Activated T-cell treated with anti-CD3 and anti-CD28 coated beads for 4 hours (primary cell): ENCODE measurements around the gene EXOC7.
"Not testable (repeated sequence)": the region's sequence is repeated elsewhere in the genome, so short reads cannot be mapped to it uniquely, and the experiment has no call there.

ENCODE experiments used
- DNase-seq: peaks from one replicate; pipeline ENCODE4 v3.0.0-alpha.2; 2020

The EXOC7 gene

DNA sequence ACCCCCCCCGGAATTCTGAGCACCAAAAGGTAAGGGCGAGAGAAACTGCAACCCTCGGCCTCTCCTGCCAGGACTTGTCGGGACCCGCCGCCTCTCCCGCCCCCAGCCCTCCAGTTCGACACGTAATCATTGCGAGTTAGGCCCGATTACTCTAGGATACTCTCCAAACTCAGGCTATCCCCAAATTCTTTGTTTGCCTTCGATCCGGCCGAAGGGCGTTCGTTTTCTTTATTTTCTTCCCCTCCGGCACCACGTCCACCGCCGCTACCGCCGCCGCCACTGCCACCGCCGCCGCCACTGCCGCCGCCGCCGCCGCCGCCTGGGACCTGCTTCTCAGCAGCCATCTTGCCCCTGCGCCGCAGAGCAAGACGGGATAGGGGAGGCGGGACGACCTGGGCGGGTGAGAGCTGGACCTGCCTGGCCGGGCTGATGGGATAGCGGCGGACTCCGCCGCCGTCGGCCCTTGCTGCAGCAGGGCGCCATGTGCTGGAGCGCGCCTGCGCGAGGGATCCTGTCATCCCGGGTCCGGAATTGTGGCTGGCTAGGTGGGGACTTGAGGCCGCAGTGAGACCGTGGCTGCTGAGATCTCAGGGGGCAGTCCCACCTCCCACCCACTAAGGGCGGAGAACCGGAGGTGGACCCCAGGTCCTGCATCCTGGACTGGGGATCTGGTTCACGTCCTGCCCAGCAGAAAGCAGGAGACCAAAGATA, 31.3 kb downstream of the EXOC7 start, which contains the start of gene SRP68:
Gene SRP68, minus strand, starts transcription at position 370 of the 711 bp plus-strand sequence. Its CDS starts 26 bp downstream, at position 344.
- DNase-seq: peak; percentile 74

DNA sequence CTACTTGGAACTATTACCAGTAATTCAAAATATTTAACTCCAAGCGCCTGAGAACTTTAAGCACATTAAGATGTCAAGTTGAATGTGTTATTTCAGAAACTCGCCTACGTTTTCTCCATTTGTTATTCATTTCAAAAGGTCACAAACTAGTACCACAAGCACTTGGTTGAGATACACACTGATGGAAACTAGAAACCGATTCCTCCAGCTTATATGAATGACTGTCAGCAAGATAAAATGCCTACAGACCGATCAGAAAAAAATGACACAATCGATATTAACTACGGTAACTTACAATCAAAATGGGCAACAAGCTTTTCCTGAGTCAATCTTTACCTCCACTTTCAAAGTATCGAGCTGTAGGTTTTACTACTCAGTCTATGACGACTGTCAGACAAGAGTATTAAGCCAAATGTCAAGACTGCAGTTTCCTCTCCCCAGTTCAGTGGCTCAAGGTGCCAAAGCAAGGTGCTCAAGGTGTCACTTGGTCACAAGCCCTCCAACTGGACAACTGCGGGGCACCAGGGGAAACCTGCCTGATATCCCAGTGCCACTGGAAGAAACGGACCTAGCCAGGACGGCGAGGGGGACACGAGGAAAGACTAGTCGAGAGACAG, 31.9 kb downstream of the EXOC7 start:
- no peak for DNase-seq

DNA sequence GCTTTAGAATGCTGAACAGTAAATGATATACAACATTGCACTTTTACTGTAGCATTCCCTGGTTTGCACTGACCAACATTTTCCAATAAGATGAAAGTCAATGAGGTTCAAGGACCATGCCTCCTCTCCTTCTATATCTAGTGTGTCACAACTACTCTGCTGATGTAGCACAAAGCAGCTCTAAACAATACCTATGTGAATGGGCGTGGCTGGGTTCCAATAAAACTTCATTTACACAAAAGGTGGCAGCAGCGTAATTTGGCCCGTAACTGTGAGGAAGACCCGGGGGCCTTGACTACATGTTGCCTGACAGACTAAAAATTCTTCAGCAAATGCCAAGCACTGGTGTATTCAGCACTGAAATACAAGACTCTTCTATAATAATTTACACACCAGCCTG, 37.8 kb downstream of the EXOC7 start:
- no peak for DNase-seq

DNA sequence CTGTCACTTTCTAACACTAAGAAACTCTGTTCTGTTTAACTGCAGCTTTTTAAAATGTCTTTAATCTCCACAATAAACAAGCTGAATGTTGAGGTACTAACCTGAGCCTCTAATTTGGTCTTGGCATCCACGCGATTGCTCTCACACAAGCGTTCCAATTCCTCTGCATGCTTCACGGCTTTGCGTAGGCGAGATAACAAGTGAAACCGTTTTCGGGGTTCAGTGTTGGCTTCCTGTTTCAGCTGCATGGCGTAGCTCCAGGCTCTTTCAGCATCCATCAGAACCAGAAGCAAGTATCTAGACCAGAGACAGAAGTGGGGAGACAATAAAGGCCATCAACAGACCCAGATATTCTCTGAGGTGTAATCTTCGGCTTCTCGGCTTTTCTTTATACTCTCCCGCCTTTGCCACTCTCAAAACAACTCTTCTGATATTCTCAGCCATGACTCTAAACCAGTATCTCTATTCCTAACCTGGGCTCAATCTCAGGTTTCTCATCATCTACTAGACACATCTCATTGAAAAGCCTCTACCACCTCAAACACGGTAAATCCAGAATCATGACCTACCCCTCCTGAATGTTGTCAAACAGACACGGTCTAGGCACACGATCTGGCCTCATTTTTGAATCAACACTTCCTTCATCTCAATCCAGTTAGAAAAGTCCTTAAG, 39.6 kb downstream of the EXOC7 start:
- no peak for DNase-seq

DNA sequence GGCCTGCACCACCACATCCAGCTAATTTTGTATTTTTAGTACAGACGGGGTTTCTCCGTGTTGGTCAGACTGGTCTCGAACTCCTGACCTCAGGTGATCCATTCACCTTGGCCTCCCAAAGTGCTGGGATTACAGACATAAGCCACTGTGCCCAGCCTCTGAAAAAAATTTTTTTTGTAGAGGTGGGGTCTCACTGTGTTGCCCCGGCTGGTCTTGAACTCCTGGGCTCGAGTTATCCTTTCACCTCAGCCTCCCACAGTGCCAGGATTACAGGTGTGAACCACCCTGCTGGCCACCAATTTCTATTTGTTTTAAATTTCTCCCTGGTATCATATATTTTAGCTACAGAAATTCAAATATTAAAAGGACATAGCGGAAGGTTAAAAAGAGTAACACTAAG, 45.3 kb downstream of the EXOC7 start:
- DNase-seq: not testable (repeated sequence)

DNA sequence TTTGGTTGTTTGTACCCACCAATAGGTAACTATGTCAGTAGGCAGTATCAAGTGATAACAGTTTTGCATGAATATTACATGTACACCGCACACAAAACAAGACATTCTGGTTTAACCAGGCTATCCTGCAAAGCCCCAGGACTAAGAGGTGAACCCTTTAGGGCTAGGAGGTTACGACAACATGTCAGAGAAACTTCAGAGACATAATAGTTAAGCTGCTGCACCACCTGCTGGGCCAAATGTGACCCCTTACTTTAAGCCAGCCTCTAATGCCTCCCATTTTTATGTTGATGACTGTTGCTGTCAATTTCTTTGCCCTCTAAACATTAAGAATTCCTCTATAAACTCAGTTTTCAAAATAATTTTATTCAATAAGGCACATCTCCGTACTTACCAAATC, 46.7 kb downstream of the EXOC7 start:
- no peak for DNase-seq

DNA sequence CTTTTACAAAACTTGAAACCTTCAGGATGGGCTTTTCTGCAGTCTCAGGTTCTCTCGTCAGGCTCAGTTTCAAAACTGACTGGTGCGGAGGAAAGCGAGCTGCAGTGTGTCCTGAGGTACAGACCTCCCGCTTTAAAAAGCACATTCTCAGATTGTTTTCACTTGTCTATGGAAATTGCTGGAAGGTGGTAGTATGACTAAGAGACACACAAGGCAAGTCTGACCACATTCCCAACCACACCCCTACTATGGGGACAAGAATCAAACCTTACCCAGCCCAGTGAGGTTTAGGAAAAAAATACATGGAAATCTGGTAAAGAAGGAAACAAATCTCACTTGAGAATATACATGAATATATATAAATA, 49.5 kb downstream of the EXOC7 start:
- DNase-seq: no peak

DNA sequence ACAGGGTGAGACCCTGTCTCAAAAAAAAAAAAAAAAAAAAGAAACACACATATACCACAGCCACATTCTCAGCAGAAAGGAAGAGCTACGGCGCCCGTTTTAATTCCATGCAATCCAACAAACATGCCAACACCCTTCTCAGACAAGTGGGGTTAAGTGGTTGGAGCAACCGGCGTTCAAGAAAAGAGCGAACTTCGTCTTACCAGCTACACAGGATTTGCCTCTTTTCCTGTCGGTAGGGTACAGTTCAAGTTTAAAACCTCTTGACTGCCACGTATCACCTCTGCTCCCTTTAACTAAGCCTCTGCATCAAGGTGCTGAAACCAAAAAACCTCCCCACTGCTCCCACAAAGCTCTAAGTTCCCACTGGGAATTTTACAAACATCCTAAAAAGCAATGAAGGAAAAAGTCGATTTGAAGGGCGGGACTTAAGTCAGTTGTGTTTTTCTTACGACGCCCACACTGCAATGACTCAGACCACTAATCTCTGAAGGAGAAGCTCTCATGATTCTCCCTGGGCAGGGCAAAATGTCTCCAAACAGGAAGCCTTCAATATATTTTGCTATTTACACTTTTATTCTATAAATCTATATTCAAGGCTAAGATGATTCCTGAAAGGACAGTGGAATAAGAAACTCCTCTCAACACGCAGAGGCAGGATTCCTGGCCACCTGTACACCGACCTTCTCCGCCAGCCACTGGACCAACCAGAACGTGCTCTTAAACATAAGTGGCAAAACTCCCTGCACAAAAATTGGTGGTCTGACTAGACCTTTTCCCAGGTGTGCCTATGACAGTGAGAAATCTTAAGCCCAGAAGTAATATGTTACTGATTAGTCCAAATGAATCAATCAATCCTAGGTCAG, 50.1 kb downstream of the EXOC7 start:
- no peak for DNase-seq

DNA sequence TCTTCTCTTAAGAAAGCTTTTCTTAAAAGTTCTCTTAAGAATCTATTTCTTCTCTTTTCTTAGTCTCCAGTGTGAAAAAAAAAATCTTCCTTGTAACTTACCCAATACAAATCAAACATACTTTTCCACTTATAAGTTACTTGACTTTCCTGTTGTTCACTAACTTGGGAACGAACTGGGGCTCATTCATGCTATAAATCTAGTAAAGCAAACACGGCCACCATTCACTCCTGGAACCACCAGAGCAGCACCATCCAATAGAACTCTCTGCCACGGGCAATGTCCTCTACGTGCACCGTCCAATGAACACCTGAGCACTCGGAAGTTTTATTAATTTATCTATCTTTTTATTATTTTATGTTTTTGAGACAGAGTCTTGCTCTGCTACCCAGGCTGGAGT, 52.0 kb downstream of the EXOC7 start:
- no peak for DNase-seq

DNA sequence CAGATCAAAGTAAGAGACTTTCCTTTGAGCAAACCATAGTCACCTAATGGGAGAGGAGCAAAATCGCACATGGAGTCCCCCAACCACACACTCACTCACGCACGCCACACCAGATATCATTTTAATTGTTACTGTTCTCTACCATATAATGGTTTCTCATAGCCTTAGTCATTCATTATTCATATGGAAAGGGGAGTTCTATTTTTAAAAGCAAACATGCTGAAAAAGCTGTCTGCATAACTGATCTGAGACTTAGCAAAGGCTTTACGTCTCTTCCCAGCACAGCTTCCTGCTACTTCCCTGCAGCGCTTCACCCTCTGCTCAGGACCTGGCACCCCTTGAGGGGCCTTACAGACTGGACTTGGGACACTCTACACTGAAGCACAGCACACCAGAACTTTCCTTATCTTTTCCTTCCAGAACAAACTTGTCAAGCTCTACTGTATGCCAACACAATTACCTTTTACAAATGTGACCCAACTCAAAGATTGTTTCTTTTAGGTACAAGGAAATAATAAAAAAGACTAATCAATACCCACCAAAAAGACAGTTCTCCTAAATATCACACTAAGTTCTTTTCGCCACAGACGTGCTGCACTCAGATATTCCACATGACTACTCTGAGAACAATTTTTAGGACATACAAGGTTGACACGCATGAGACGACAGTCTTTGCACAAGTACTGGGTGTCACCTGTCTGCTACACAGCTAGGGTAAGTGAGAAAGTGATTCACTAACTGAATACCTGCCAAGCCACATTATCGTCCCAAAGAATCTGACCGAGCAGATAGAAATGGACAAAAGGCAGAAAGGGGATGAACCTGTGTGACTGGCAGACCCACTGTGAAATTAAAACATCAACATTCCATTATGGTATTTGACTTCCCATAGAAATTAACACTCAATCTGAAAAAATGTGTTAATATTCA, 52.8 kb downstream of the EXOC7 start:
- no peak for DNase-seq

DNA sequence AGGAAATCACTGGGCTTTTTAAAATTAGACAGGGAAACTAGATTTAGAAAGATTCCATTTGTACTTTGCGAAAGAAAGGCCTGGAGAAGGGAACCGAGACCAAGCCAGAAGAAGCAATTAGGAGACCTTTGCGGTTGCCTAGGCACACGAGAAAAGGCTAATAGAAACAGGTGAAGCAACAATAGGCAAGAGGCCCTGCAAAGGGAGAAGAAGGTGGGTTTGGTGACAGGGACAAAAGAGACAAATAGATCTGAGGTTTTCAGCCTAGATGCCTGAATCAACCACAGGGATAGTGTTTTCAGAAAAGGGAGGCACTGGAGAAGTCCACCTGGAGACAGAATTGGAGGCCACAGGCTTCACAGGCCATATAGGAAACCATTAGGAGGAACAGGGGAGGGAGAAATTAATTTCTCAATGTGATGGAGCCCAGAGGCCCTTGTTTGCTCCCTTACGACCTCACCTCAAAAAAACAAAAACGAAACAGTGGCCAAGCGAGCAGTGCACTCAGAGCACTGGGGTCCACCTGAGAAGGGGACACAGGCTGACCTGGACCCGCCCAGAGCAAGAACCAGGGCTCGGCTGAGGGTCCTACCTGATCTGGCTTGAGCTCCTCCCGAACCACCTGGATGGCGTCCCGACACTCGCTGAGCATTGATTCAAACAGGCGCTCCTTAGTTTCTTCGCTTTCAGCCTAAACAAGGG, 53.6 kb downstream of the EXOC7 start:
- no peak for DNase-seq

DNA sequence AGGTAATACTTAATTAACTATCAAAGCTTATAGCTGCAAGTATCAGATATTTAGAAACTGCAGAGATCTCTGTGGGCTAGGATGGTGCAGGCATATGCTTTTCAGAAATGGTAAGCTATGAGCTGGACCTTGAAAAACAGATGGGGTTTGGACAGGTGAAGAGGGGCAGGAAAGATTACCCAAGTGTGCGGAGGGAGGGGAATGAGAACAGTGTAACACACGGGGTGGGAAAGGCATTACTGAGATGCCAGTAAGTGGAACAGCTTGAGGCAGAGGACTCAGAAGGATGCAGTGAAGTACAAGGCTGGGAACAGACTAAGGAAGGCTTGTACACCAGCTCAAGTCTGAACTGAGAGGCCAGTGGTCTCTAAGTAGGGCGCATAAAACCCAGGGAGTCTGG, 54.3 kb downstream of the EXOC7 start:
- no peak for DNase-seq

DNA sequence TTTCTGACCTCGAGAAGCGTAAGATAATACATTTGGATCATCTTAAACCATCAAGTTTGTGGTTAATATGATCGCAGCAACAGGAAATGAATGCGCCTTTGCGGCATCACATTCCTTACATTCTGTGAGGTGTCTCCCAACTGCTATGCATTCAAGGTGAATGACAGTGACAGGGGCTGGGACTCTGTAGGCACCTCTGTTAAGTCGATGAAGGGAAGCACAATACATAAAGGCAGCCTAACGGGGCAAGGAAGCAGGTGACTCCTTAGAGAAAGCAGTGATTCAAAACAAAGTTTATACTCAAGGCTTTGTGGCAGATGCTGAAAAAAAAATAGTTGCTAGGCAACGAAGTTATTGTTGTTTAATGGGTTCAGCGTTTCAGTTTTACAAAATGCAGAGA, 54.9 kb downstream of the EXOC7 start:
- no peak for DNase-seq

DNA sequence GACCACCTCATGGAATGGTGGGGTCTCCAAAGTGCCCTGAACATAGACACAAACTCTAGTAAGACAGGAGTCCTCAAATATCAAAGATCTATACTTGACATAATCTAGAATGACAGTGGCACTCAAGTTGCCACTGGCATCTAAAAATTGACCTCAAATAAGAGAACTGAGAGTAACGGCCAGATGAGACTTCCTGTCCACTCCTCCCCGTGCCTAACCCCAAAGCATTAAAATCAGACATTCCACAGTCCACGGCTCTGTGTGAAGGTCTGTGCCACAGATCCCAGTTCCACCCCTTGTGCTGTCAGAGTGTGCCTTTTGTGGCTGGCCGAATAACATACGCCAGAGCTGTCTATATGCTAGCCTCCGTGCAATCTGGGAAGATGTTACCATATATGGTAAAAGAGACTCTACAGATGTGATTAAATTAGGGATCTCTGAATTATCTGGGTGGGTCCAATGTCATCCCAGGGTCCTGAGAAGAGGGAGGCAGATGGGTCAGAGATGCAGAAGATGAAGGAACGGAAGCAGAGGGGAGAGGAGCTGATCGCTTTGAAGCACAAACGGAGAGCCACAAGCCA, 55.5 kb downstream of the EXOC7 start:
- DNase-seq: no peak

DNA sequence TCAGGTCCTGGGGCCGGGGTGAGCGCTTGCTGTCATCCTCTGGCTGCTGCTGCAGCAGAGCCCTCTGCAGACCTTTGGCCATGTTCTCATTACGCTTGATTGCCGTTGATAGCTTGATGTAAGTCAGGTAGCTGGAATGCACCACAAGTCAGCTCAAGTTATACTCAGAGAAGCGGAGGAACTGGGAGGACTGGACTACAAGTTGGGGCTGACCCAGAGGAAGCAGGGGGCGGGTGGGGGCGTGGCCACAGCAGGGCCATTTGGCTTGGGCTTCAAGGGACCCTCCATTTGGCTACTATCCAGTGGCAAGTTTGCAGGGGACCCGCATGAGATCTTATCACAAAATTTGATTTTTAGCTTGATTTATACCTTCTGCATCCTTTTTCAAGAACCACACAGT, 57.5 kb downstream of the EXOC7 start:
- no peak for DNase-seq

DNA sequence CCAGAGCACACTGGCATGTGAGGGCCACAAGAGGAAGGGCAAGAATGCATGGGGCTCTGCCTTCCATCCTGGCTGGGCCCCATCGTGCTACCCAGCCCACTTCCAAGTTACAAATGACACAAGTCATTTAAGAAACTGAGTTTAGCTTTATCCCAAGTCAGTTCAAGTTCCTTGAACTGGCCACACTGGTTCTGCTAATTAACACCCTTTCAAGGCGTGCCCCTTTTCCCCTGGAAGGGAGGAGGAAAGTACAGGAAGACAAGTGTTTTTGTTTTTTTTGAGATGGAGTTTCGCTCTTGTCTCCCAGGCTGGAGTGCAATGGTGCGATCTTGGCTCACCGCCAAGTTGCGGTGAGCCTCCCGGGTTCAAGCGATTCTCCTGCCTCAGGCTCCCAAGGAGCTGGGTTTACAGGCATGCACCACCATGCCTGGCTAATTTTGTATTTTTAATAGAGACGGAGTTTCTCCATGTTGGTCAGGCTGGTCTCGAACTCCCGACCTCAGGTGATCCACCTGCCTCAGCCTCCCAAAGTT, 59.0 kb downstream of the EXOC7 start:
- DNase-seq: not testable (repeated sequence)

DNA sequence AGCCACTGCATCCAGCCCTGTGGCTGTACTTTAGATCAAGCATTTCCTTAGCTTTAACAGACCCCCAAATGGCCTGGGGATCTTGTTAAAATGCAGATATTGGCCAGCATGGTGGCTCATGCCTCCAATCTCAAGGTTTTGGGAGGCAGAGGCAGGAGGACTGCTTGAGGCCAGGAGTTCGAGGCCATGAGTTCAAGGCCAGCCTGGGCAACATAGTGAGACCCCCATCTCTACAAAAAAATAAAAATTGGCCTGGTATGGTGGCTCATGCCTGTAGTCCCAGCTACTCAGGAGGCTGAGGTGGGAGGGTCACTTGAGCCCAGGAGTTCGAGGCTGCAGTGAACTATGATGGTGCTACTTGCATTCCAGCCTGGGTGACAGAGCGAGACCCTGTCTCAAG, 60.7 kb downstream of the EXOC7 start:
- not testable (repeated sequence) for DNase-seq

DNA sequence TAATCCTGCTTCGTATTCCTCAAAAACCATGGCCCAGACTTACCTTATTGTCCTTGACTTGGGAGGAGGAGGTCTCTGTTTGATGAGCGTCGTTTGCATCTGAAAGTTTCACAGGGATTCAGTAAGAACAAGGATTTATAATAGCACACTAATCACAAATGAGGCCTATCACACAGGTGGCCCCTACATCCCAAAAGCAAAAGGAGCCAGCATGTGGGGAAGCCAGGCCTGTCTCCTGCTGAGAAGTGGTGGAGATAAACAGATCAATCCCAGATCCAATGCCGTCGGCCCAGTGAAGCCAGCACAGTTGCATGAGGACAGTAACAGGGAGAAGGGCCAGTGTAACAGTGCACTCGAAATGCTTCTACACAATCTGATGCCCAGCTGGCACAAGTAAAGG, 63.2 kb downstream of the EXOC7 start:
- DNase-seq: no peak

DNA sequence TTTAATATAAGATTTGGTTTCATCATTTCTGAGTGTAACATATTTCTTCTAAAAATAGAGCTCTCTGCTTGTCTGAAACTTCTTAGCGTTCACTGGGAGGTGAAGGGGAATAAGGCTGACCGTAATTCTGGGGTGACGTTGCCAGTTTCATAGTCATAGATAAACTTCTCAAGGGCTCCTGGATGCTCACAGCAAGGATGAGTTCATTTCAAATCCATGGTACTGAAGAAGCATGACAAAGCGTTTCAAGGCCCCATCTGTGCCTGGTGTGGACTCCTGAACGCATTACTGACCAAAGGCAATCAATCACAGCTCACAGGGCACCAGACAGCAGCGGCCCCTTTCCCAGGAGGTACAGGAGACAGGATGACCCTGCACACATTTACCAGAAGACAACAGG, 64.5 kb downstream of the EXOC7 start:
- DNase-seq: no peak

DNA sequence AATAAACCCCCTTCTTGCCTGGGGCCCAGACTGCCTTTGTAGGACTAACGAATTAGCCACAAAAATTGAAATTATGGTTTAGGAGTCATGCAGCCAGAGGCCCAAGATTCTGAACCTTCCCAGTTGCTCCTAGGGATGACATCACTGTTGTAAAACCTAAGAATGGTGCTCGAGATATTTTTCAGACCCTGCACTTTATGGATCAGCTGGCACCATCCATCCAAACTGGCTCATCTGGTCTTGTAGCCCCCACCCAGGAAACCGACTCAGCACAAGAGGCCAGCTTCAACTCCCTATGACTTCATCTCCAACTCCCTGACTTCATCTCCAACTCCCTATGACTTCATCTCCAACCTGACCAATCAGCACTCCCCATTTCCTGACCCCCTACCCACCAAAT, 65.5 kb downstream of the EXOC7 start:
- DNase-seq: no peak
